HepG2 (cell line): Measurements from ENCODE around the gene HYCC2. TPM values are rescaled to one million over a fixed set of nuclear protein-coding genes. Genes with fewer than 3 reads are reported as not detected.

ENCODE experiments used
- HOXA9 ChIP-seq: sonication (generic); formaldehyde crosslinking; IDR thresholded peaks from 2 replicates; pipeline ENCODE4 v1.8.1; 2022; ENCODE audit warnings: missing genetic modification reagents, mild to moderate bottlenecking, moderate library complexity, borderline replicate concordance
- PAX8 ChIP-seq: sonication (generic); formaldehyde crosslinking; IDR thresholded peaks from 2 replicates; pipeline ENCODE4 v1.8.0; 2022; ENCODE audit warnings: mild to moderate bottlenecking, missing genetic modification reagents, borderline replicate concordance
- STAG1 ChIP-seq: sonication (generic); formaldehyde crosslinking; IDR thresholded peaks from 2 replicates; pipeline ENCODE4 v1.4.0; 2020; ENCODE audit warnings: missing genetic modification reagents
- ZIK1 ChIP-seq: sonication (generic); formaldehyde crosslinking; IDR thresholded peaks from 2 replicates; pipeline ENCODE4 v1.5.0; 2020; ENCODE audit warnings: mild to moderate bottlenecking, low read depth, missing genetic modification reagents, borderline replicate concordance
- ZNF577 ChIP-seq: sonication (generic); formaldehyde crosslinking; IDR thresholded peaks from 2 replicates; pipeline ENCODE4 v1.4.0; 2020; ENCODE audit warnings: mild to moderate bottlenecking, low read depth, missing genetic modification reagents, borderline replicate concordance
- ZNF720 ChIP-seq: sonication (generic); formaldehyde crosslinking; IDR thresholded peaks from 2 replicates; pipeline ENCODE4 v1.4.0; 2020; ENCODE audit warnings: missing genetic modification reagents
- ZNF850 ChIP-seq: sonication (generic); formaldehyde crosslinking; conservative IDR thresholded peaks from 2 replicates; pipeline ENCODE4 v1.9.0; 2021; ENCODE audit warnings: mild to moderate bottlenecking, missing genetic modification reagents
- polyA plus RNA-seq, 8 experiments: library from polyadenylated mRNA; depleted of rRNA in 3 of 8; stranded (reverse) in 7 of 8; unstranded in 1 of 8; fragments of >200 nt; fragmentation: Illumina TruSeq in 4 of 8; extraction: Trizol in 4 of 8; gene quantifications; 2 replicates each; pipeline versions ENCODE4 v1.2.1 to v1.2.3, GENCODE V29; 2011 to 2016; ENCODE audit warnings: low read depth in 4 of 8, missing spikeins in 1 of 8, mixed read lengths in 1 of 8; ENCODE audit not compliant: insufficient read depth in 1 of 8
- total RNA-seq, 5 experiments: library from RNA; depleted of rRNA; stranded (reverse); fragments of >200 nt; fragmentation: Illumina TruSeq; extraction: Trizol; gene quantifications; 2 replicates each; pipeline ENCODE4 v1.2.3, GENCODE V29; 2016; ENCODE audit warnings: low read depth in 1 of 5
- TF ChIP-seq, protein P1 (sequence below): sonication (generic); formaldehyde crosslinking; IDR thresholded peaks from 2 replicates; pipeline ENCODE4 v1.4.0; 2020; ENCODE audit warnings: missing genetic modification reagents, borderline replicate concordance
- TF ChIP-seq, protein P2 (sequence below): sonication (generic); formaldehyde crosslinking; IDR thresholded peaks from 2 replicates; pipeline ENCODE4 v1.4.0; 2020; ENCODE audit warnings: missing genetic modification reagents
- TF ChIP-seq, protein P3 (sequence below): sonication (generic); formaldehyde crosslinking; IDR thresholded peaks from 2 replicates; pipeline ENCODE4 v1.9.0; 2021; ENCODE audit warnings: missing genetic modification reagents, mild to moderate bottlenecking, borderline replicate concordance
- TF ChIP-seq, protein P4 (sequence below): sonication (generic); formaldehyde crosslinking; IDR thresholded peaks from 2 replicates; pipeline ENCODE4 v1.5.0; 2020; ENCODE audit warnings: missing genetic modification reagents, mild to moderate bottlenecking, borderline replicate concordance
- TF ChIP-seq, protein P5 (sequence below): sonication (generic); formaldehyde crosslinking; IDR thresholded peaks from 2 replicates; pipeline ENCODE4 v1.5.1; 2020; ENCODE audit warnings: mild to moderate bottlenecking, missing genetic modification reagents, borderline replicate concordance

HYCC2 gene
- total and polyA plus RNA-seq, 2 of the 13 experiments (the other 11 are each of a cell fraction or from before 2014, with no cell fraction given) = 4.7 to 13.9 TPM

DNA sequence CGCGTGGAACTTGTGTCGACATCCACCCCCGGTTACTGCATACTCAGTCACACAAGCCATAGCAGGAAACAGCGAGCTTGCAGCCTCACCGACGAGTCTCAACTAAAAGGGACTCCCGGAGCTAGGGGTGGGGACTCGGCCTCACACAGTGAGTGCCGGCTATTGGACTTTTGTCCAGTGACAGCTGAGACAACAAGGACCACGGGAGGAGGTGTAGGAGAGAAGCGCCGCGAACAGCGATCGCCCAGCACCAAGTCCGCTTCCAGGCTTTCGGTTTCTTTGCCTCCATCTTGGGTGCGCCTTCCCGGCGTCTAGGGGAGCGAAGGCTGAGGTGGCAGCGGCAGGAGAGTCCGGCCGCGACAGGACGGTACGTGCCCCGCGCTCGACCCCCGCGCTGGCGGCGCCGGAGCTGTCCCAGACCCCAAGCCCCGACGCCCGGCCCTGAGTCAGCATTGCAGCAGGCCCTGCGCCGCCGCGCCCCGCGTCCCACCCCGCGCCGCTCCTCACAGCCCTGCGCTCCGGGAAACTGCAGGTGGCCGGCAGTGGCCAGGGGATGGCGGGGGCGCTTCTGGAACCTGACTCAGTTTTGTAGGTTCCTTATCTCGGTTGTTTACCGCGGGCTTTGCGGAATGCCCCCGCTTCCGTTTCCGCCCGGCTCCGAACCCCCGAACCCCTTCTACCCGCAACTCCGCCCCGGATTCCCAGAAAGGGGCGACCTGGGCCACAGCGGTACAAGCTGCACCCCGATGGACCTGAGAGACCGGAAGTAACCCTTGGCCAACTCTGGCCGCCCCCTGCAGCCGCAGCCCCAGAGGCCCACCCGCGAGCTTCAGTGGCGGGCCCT is 44.9 kb upstream of the HYCC2 start, which contains the start of gene CFLAR (continued):
- TF ChIP-seq PAX8 (no peak; the same call in 1 of the 2 replicates), HOXA9 (CRISPR knock-in tag) (no peak), ZNF577 (CRISPR knock-in tag) (no peak; the same call in 1 of the 2 replicates), ZNF720 (CRISPR knock-in tag) (no peak), STAG1 (CRISPR knock-in tag) (peak; percentile 31), ZIK1 (peak; percentile 83), ZNF850 (CRISPR knock-in tag) (no peak)
- TF ChIP-seq, protein P1, sequence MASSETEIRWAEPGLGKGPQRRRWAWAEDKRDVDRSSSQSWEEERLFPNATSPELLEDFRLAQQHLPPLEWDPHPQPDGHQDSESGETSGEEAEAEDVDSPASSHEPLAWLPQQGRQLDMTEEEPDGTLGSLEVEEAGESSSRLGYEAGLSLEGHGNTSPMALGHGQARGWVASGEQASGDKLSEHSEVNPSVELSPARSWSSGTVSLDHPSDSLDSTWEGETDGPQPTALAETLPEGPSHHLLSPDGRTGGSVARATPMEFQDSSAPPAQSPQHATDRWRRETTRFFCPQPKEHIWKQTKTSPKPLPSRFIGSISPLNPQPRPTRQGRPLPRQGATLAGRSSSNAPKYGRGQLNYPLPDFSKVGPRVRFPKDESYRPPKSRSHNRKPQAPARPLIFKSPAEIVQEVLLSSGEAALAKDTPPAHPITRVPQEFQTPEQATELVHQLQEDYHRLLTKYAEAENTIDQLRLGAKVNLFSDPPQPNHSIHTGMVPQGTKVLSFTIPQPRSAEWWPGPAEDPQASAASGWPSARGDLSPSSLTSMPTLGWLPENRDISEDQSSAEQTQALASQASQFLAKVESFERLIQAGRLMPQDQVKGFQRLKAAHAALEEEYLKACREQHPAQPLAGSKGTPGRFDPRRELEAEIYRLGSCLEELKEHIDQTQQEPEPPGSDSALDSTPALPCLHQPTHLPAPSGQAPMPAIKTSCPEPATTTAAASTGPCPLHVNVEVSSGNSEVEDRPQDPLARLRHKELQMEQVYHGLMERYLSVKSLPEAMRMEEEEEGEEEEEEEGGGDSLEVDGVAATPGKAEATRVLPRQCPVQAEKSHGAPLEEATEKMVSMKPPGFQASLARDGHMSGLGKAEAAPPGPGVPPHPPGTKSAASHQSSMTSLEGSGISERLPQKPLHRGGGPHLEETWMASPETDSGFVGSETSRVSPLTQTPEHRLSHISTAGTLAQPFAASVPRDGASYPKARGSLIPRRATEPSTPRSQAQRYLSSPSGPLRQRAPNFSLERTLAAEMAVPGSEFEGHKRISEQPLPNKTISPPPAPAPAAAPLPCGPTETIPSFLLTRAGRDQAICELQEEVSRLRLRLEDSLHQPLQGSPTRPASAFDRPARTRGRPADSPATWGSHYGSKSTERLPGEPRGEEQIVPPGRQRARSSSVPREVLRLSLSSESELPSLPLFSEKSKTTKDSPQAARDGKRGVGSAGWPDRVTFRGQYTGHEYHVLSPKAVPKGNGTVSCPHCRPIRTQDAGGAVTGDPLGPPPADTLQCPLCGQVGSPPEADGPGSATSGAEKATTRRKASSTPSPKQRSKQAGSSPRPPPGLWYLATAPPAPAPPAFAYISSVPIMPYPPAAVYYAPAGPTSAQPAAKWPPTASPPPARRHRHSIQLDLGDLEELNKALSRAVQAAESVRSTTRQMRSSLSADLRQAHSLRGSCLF = peak; percentile 11; the same call in 1 of the 2 replicates
- TF ChIP-seq, protein P2, sequence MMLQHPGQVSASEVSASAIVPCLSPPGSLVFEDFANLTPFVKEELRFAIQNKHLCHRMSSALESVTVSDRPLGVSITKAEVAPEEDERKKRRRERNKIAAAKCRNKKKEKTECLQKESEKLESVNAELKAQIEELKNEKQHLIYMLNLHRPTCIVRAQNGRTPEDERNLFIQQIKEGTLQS (CRISPR knock-in tag) = 0 out of 2 replicates have a peak, but pooled peaks have one; percentile 17
- TF ChIP-seq, protein P3, sequence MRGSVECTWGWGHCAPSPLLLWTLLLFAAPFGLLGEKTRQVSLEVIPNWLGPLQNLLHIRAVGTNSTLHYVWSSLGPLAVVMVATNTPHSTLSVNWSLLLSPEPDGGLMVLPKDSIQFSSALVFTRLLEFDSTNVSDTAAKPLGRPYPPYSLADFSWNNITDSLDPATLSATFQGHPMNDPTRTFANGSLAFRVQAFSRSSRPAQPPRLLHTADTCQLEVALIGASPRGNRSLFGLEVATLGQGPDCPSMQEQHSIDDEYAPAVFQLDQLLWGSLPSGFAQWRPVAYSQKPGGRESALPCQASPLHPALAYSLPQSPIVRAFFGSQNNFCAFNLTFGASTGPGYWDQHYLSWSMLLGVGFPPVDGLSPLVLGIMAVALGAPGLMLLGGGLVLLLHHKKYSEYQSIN (CRISPR knock-in tag) = no peak
- TF ChIP-seq, protein P4, sequence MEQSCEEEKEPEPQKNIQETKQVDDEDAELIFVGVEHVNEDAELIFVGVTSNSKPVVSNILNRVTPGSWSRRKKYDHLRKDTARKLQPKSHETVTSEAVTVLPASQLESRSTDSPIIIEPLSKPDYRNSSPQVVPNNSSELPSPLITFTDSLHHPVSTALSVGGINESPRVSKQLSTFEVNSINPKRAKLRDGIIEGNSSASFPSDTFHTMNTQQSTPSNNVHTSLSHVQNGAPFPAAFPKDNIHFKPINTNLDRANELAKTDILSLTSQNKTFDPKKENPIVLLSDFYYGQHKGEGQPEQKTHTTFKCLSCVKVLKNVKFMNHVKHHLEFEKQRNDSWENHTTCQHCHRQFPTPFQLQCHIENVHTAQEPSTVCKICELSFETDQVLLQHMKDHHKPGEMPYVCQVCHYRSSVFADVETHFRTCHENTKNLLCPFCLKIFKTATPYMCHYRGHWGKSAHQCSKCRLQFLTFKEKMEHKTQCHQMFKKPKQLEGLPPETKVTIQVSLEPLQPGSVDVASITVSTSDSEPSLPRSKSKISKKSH (CRISPR knock-in tag) = peak; percentile 17; the same call in 1 of the 2 replicates
- TF ChIP-seq, protein P5, sequence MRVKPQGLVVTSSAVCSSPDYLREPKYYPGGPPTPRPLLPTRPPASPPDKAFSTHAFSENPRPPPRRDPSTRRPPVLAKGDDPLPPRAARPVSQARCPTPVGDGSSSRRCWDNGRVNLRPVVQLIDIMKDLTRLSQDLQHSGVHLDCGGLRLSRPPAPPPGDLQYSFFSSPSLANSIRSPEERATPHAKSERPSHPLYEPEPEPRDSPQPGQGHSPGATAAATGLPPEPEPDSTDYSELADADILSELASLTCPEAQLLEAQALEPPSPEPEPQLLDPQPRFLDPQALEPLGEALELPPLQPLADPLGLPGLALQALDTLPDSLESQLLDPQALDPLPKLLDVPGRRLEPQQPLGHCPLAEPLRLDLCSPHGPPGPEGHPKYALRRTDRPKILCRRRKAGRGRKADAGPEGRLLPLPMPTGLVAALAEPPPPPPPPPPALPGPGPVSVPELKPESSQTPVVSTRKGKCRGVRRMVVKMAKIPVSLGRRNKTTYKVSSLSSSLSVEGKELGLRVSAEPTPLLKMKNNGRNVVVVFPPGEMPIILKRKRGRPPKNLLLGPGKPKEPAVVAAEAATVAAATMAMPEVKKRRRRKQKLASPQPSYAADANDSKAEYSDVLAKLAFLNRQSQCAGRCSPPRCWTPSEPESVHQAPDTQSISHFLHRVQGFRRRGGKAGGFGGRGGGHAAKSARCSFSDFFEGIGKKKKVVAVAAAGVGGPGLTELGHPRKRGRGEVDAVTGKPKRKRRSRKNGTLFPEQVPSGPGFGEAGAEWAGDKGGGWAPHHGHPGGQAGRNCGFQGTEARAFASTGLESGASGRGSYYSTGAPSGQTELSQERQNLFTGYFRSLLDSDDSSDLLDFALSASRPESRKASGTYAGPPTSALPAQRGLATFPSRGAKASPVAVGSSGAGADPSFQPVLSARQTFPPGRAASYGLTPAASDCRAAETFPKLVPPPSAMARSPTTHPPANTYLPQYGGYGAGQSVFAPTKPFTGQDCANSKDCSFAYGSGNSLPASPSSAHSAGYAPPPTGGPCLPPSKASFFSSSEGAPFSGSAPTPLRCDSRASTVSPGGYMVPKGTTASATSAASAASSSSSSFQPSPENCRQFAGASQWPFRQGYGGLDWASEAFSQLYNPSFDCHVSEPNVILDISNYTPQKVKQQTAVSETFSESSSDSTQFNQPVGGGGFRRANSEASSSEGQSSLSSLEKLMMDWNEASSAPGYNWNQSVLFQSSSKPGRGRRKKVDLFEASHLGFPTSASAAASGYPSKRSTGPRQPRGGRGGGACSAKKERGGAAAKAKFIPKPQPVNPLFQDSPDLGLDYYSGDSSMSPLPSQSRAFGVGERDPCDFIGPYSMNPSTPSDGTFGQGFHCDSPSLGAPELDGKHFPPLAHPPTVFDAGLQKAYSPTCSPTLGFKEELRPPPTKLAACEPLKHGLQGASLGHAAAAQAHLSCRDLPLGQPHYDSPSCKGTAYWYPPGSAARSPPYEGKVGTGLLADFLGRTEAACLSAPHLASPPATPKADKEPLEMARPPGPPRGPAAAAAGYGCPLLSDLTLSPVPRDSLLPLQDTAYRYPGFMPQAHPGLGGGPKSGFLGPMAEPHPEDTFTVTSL (CRISPR knock-in tag) = no peak; the same call in 1 of the 2 replicates
